Measurements from ENCODE around the gene UNKL.
A peak's percentile ranks its signal among the peaks of the same experiment; 100 is the strongest.

Gene UNKL

DNA sequence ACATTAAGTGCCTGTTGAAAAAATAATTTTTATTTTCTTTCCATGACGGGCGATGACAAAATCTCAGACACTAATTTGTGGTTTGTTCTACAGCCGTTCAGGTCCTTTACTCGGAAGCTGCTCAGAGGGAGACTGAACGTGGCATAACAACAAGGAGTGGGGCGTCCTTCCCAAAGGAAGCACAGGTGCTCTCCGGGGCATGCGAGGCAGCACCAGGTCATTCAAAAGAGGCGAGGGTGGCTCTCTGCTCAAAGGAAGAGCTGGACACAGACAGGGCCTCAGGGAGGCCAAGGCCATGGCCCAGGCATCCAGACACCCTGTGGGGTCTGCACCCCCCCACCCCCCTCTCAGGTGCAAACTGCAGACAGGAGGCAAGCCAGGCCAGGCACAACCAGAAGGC, 16.2 kb downstream of the UNKL start:
- no peak for DNase-seq

GRCh38 chr16:1397779-1398178, 16.7 kb downstream of the UNKL start:
- DNase-seq, result no peak

DNA sequence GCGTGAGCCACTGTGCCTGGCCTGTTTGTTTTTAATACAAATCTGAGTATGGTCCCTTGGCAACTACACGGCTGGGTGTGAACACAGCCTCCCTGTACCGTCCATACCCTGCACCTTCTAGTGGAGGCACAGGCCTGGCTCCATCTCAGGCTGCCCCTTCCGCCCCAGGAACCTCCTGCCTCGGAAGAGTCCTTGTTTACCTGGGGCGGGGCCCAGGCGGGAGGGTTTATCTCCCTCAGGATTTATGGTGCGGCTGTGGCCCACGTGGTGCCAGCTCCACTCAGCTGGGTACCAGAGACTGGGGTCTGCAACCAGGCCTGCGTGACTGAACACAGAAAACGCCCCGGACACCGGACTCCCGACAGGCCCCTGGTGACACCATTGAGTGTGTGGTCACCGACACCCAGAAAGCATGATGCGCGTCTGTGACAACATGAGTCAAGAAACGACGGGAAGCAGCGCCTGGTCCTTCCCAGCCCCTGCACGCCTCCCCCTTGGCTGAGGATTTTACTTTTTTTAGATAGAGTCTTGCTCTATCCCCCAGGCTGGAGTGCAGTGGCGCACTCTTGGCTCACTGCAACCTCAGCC, 19.0 kb downstream of the UNKL start:
- no peak for DNase-seq

GRCh38 chr16:1394367-1394951, 20.0 kb downstream of the UNKL start:
- DNase-seq, result no peak

- DNase-seq, result no peak
These were observed 20.8 kb downstream of the UNKL start for GRCh38 chr16:1393613-1394176.

GRCh38 chr16:1392826-1393225, 21.7 kb downstream of the UNKL start:
- DNase-seq, result no peak

GRCh38 chr16:1390239-1390779, 24.2 kb downstream of the UNKL start:
- DNase-seq, result no peak

DNA sequence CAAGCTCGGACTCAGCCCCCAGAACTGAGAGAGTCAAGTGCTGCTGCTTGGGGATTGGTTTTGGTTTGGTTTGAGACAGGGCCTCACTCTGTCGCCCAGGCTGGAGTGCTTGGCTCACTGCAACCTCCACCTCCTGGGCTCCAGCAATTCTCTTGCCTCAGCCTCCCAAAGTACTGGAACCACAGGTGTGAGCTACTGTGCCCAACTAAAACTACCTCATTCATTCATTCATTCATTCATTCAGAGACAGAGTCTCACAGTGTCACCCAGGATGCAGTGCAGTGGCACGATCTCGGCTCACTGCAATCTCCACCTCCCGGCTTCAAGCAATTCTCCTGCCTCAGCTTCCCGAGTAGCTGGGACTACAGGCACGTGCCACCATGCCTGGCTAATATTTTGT, 24.7 kb downstream of the UNKL start:
- no peak for DNase-seq

DNA sequence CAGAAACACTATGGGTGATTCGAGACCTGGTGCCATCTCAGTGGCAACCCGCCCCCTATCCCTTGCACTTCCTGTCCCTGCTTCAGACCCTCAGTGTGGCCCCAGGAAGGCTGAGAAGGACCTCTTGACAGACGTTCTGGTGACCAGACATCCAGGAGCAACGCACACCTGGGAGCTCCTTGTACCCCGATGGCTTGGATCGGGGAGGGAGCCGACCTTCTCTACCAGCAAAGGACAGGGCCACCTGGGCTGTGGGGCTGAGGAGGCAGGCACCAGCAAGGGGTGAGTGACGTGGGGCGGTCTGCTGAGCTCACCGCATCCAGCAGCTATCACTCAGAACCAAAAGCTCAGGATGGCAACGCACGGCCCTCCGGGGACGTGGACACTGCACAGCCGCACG, 27.2 kb downstream of the UNKL start:
- DNase-seq, result no peak

- DNase-seq, result no peak
These were observed 29.3 kb downstream of the UNKL start for GRCh38 chr16:1385232-1385631.

DNA sequence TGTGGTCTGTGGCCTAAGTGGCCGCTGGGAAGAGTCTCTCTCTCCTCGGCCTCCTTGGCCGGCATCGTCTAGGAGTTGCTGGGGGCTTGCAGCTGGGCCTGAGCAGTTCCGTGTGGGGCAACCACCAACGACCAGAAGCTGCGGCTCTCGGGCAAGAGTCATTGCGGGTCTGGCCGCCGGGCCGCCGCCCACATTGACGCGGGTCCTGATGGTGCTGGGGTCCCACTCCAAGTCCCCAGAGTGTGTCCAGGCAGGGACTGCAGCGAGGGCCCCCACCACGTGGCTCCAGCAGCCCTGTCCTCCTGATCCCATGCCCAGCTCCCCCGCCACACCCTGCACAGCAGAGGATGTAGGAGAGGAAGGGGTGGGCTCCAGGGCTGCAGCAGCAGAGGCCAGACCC, 30.9 kb downstream of the UNKL start:
- no peak for DNase-seq

- no peak for DNase-seq
These were observed 32.7 kb downstream of the UNKL start for GRCh38 chr16:1381612-1382406.

DNA sequence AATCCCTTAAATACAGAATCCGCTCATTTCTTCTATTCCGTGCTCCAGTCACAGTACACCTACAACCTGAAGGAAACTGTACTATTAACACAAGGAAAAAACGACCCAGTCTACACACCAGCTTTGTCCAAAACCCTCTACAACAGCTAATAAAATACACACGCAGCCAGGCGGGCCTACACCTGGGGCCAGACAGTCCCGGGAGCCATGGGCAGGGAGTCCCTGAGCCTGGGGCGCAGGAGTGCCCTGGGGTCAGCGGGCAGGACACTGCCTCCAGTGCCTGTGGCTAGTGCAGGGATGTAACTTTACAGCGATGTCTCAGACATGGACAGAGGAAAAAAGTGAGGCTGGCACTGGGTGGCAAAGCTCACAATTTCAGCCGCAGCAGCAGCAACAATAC, 34.3 kb downstream of the UNKL start:
- DNase-seq, result no peak

DNA sequence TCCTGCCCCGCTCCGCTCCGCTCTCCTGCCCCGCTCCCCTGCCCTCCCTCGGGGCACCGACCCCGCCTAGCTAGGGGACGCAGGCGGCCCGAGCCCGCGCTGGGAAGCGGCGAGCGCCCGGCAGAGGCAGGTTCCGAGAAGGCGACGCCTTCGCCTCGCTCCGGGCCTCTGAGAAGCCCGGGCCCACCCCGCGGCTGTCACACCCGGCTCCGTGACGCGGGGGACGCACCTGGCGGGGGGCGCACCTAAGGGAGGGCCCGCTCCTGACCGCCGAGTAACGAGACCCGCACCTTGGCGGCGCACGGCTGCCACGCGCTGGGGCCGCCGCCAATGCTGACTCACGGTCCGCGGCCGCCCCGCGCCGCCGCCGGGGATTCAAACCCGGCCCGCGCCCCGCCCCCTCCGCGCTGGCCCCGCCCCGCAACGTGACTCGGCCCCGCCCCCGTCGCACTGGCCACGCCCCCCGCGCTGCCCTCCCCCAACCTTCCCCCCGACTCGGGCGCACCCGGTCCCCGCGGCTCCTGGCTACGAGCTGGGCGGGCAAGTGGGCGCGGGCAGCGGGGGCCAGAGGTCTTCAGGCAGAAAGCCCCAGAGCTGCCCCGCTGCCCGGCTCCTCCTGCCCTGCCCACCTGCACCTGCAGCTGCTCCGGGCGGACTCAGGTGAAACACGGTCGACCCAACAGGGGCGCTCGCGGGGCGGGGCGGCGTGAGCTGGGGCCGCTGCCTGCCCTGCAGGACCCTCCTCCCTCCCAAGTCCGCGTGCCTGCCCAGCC, 35.0 kb downstream of the UNKL start:
- peak; percentile 63 for DNase-seq

GRCh38 chr16:1378804-1379303, 35.6 kb downstream of the UNKL start:
- DNase-seq, result peak; percentile 74

DNA sequence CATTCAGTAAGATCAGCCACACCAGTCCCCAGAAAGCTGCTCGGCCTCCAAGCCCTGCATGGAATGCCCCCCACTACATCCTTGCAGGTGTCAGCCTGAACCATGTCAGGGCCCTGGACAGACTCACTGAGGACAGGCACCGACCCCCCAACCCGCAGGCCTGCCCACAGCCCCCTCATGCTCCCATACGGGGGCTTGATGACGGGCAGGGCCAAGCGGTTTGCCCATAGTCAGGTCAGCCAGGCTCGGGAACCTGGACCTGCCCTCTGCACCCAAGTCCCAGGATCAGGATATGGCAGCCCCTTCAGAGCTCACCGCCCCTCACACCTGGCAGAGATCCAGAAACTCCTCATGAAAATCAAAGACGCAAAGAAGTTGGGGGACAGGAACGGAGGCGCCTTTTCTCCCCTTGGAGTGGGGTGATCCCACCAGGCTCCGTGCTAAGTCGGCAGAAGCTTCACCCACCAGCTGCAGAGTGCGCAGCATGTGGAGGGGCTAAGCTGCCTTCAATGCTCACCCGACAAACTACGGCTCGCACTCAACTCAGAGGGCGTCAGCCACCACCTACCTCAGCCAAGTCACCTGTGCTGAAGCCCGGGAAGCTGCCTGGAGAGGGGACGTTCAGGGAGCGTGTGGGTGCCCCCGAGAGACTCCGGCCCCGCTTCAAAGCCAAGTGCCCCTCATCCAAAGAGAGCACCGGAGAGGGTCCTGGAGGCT, 36.3 kb downstream of the UNKL start:
- no peak for DNase-seq

DNA sequence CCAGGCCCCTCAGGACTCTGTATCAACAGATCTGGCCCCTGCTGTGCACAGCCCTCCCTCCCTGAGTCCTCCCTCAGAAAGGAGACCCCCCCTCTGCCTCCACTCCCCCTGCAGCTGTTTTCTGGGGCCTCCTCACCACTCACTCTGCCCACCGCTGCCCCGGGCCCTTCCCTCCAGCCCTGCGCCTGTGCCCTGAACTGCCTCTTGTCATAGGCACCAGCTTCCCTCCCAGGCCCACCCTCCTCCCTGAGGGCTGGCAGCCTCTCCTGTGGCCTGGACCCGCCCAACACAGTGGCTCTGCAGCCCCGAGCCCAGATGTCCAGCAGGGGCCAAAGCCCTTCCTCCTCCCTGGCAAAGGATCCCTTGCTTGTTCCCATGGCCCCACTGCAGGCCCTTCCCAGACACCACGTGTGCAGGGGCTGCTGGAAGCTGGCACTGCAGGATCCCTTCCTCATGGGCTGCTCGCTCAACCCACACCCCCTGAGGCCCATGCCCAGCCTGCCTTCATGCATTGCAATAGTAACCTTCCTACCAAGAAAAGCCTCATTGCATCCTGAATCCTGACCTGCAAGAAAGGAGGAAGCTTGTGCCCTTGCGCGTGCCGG, 37.0 kb downstream of the UNKL start:
- DNase-seq, result no peak

DNA sequence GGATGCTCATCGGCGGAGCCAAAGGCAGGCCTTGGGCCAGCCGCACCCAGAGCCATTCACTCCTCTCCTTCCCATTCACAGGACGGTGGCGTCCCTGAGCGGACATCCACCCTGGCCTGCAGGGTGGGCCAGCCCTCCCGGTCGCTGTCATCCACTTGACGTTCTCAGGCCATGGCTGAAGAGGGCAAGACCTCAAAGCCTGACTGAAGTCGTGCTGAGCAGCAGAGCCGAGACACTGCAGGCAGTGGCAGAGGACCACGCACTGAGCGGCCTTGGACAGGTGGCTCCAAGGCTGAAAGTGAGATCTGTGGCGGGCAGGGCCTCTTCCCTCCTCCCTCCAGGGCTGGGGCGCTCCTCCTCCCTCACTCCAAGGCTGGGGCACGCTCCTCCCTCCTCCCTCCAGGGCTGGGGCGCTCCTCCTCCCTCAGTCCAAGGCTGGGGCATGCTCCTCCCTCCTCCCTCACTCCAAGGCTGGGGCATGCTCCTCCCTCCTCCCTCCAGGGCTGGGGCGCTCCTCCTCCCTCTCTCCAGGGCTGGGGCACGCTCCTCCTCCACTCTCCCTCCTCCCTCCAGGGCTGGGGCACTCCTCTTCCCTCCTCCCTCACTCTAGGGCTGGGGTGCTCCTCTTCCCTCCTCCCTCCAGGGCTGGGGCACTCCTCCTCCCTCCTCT, 38.6 kb downstream of the UNKL start:
- DNase-seq, result no peak

DNA sequence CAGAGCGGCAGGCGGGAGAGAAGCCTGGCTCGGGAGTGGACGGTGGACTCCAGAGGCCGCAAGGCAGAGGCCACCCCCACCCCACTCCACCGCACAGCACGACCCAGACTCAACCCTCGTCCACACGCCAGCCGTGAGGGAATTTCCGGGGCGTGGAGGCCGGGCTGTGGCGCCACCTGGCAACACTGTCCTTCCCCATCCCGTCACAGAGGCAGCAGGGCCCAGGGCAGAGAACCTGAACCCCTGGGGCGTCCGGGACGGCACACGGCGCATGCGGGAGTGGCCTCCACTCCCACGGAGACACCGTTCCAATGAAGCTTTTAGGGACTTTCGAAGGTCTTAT, 39.2 kb downstream of the UNKL start:
- no peak for DNase-seq

- DNase-seq, result no peak
These were observed 39.8 kb downstream of the UNKL start for GRCh38 chr16:1374418-1375297.
